H9 (cell line): ENCODE results near the gene POLD1. TPM values are rescaled to one million over a fixed set of nuclear protein-coding genes. Genes with fewer than 3 reads are reported as not detected.

Experiments used
- DNase-seq: peaks from one replicate; pipeline ENCODE4 v3.0.0-alpha.2; 2017
- H2AFZ ChIP-seq: one replicate; pipeline ENCODE4 v1.6.1; 2013; ENCODE audit warnings: mild to moderate bottlenecking, low read length, control low read depth, moderate library complexity
- H2AK5ac ChIP-seq: 2 replicates; pipeline ENCODE4 v1.6.1; 2013; ENCODE audit warnings: low read length, control low read depth, mixed read lengths; ENCODE audit not compliant: insufficient read length
- H2BK120ac ChIP-seq: one replicate; pipeline ENCODE4 v1.6.1; 2013; ENCODE audit warnings: low read depth, mild to moderate bottlenecking, low read length, control low read depth, inconsistent platforms; ENCODE audit not compliant: poor library complexity, severe bottlenecking
- H2BK12ac ChIP-seq: 2 replicates; pipeline ENCODE4 v1.6.1; 2013; ENCODE audit warnings: low read length, control low read depth, mixed read lengths, low read depth; ENCODE audit not compliant: insufficient read length
- H2BK15ac ChIP-seq: 2 replicates; pipeline ENCODE4 v1.6.1; 2013; ENCODE audit warnings: low read depth, low read length, control low read depth
- H2BK20ac ChIP-seq: one replicate; pipeline ENCODE4 v1.6.1; 2013; ENCODE audit warnings: low read depth, mild to moderate bottlenecking, low read length, control low read depth, inconsistent platforms; ENCODE audit not compliant: poor library complexity, severe bottlenecking
- H2BK5ac ChIP-seq: 2 replicates; pipeline ENCODE4 v1.6.1; 2013; ENCODE audit warnings: low read length, control low read depth, mixed read lengths; ENCODE audit not compliant: insufficient read length
- H3K14ac ChIP-seq: 2 replicates; pipeline ENCODE4 v1.6.1; 2013; ENCODE audit warnings: low read length, control low read depth; ENCODE audit not compliant: insufficient read depth
- H3K18ac ChIP-seq: 2 replicates; pipeline ENCODE4 v1.6.1; 2013; ENCODE audit warnings: low read depth, mild to moderate bottlenecking, mixed read lengths, low read length, control low read depth; ENCODE audit not compliant: insufficient read length
- H3K23ac ChIP-seq: 2 replicates; pipeline ENCODE4 v1.6.1; 2013; ENCODE audit warnings: low read length, control low read depth, mixed read lengths, low read depth; ENCODE audit not compliant: insufficient read length
- H3K23me2 ChIP-seq: 2 replicates; pipeline ENCODE4 v1.6.1; 2013; ENCODE audit warnings: low read depth, mild to moderate bottlenecking, mixed read lengths, low read length, control low read depth; ENCODE audit not compliant: insufficient read length, poor library complexity, severe bottlenecking
- H3K27ac ChIP-seq: 2 replicates; pipeline ENCODE4 v1.5.1; 2013; ENCODE audit warnings: low read length, control low read depth, mixed read lengths, low read depth; ENCODE audit not compliant: insufficient read length
- H3K27me3 ChIP-seq: 2 replicates; pipeline ENCODE4 v1.6.1; 2013; ENCODE audit warnings: low read length, control low read depth, inconsistent platforms; ENCODE audit not compliant: insufficient read depth
- H3K4ac ChIP-seq: 2 replicates; pipeline ENCODE4 v1.6.1; 2013; ENCODE audit warnings: low read depth, mild to moderate bottlenecking, control low read depth, inconsistent platforms, low read length, moderate library complexity
- H3K4me1 ChIP-seq: 2 replicates; pipeline ENCODE4 v1.6.1; 2013; ENCODE audit warnings: low read length, control low read depth, inconsistent platforms; ENCODE audit not compliant: insufficient read depth
- H3K4me2 ChIP-seq: 2 replicates; pipeline ENCODE4 v1.6.1; 2013; ENCODE audit warnings: low read length, control low read depth, mixed read lengths; ENCODE audit not compliant: insufficient read length, insufficient read depth
- H3K56ac ChIP-seq: 2 replicates; pipeline ENCODE4 v1.6.1; 2013; ENCODE audit warnings: low read depth, mild to moderate bottlenecking, mixed read lengths, low read length, control low read depth; ENCODE audit not compliant: insufficient read length
- H3K79me1 ChIP-seq: 2 replicates; pipeline ENCODE4 v1.6.1; 2013; ENCODE audit warnings: low read depth, mild to moderate bottlenecking, moderate library complexity, low read length, control low read depth, inconsistent platforms; ENCODE audit not compliant: insufficient read depth, poor library complexity, severe bottlenecking
- H3K79me2 ChIP-seq: 2 replicates; pipeline ENCODE4 v1.6.1; 2013; ENCODE audit warnings: low read length, control low read depth, inconsistent platforms; ENCODE audit not compliant: insufficient read depth
- H3K9ac ChIP-seq: 2 replicates; pipeline ENCODE4 v1.6.1; 2013; ENCODE audit warnings: low read length, control low read depth, mixed read lengths; ENCODE audit not compliant: insufficient read length; ENCODE audit errors: extremely low read depth
- H3K9me3 ChIP-seq: one replicate; pipeline ENCODE4 v1.6.1; 2013; ENCODE audit warnings: low read depth, low read length, inconsistent platforms; ENCODE audit not compliant: control insufficient read depth
- H3T11ph ChIP-seq: one replicate; pipeline ENCODE4 v1.6.1; 2013; ENCODE audit warnings: mild to moderate bottlenecking, low read length, control low read depth, inconsistent platforms
- H4K20me1 ChIP-seq: one replicate; pipeline ENCODE4 v1.6.1; 2013; ENCODE audit not compliant: control insufficient read depth, insufficient read length, insufficient read depth
- H4K5ac ChIP-seq: 2 replicates; pipeline ENCODE4 v1.6.1; 2013; ENCODE audit warnings: low read depth, mild to moderate bottlenecking, mixed read lengths, low read length, control low read depth; ENCODE audit not compliant: insufficient read length
- H4K8ac ChIP-seq: replicated peaks from 2 replicates; pipeline ENCODE4 v1.6.1; 2013; ENCODE audit warnings: low read length, control low read depth, mixed read lengths, low read depth; ENCODE audit not compliant: insufficient read length
- H4K91ac ChIP-seq: 2 replicates; pipeline ENCODE4 v1.6.1; 2013; ENCODE audit warnings: low read depth, mild to moderate bottlenecking, moderate library complexity, mixed read lengths, low read length, control low read depth; ENCODE audit not compliant: insufficient read length
- H3K27ac Mint-ChIP-seq, 3 experiments: 2 replicates in 2 of 3; 3 replicates in 1 of 3; pipeline ENCODE4 v1.8.0; 2020 to 2021; ENCODE audit warnings: mixed read lengths in 3 of 3, mild to moderate bottlenecking in 1 of 3, moderate library complexity in 1 of 3
- H3K27me3 Mint-ChIP-seq: 2 replicates; pipeline ENCODE4 v1.8.0; 2021; ENCODE audit warnings: low read depth, mild to moderate bottlenecking, moderate library complexity, mixed read lengths
- H3K36me3 Mint-ChIP-seq, 3 experiments: 2 replicates in 2 of 3; 3 replicates in 1 of 3; pipeline ENCODE4 v1.8.0; 2020 to 2021; ENCODE audit warnings: low read depth in 3 of 3, mixed read lengths in 3 of 3; ENCODE audit not compliant: insufficient read depth in 1 of 3
- H3K4me1 Mint-ChIP-seq, 2 experiments: 2 replicates each; pipeline ENCODE4 v1.8.0; 2020; ENCODE audit warnings: mixed read lengths in 2 of 2
- H3K4me3 Mint-ChIP-seq, 2 experiments: 2 replicates in 1 of 2; 3 replicates in 1 of 2; pipeline ENCODE4 v1.8.0; 2020 to 2021; ENCODE audit warnings: mild to moderate bottlenecking in 2 of 2, mixed read lengths in 2 of 2, moderate library complexity in 1 of 2
- H3K9me3 Mint-ChIP-seq, 2 experiments: 2 replicates in 1 of 2; 3 replicates in 1 of 2; pipeline ENCODE4 v1.8.0; 2020; ENCODE audit warnings: mild to moderate bottlenecking in 2 of 2, mixed read lengths in 2 of 2, moderate library complexity in 1 of 2
- whole genome bisulfite sequencing: extraction: QIAGEN DNeasy Blood & Tissue Kit; methylation state at CpG from one replicate; pipeline ENCODE4 v1.1.7; 2013; ENCODE audit warnings: missing lambda C conversion rate, low lambda C conversion rate, mixed read lengths; ENCODE audit not compliant: insufficient read length; ENCODE audit errors: extremely low coverage; 5-methylcytosine and 5-hydroxymethylcytosine counted together
- total RNA-seq: library from RNA; stranded (reverse); gene quantifications from 2 replicates; pipeline ENCODE4 v1.2.1, GENCODE V29; 2021
- TF ChIP-seq, protein P1 (sequence below): fragments of 200-600 bp; sonication (generic); conservative IDR thresholded peaks from 3 replicates; pipeline ENCODE4 v1.8.0; 2021; ENCODE audit warnings: antibody characterized with exemption, mild to moderate bottlenecking

POLD1 gene
- total RNA-seq, 1 experiment from 2014 or later = 165 TPM

DNA sequence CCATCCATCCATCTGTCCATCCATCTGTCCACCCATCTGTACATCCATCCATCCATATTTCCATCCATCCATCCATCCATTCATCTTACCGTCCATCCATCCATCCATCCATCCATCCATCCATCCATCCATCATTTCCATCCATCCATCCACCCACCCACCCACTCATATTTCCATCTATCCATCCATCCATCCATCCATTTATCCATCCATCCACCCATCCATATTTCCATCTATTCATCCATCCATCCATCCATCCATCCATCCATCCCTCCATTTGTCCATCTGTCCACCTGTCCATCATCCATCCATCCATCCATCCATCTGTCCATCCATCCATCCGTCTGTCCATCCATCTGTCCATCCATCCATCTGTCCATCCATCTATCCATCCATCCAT lies 71.8 kb downstream of the POLD1 start:
- no peak overlapping the region for H4K91ac ChIP-seq
- no peaks in the 10 kb centered on the region for H3K9me3 ChIP-seq
- no peak overlapping the region for H2AK5ac ChIP-seq
- no peak overlapping the region for H3K4ac ChIP-seq
- H3K56ac ChIP-seq = no peak overlapping the region
- no peak overlapping the region for H2BK5ac ChIP-seq
- H2BK12ac ChIP-seq = no peak overlapping the region
- no peak overlapping the region; a peak in 1 of 5 replicates for H3K4me3 Mint-ChIP-seq
- H3K18ac ChIP-seq = no peak overlapping the region
- H3T11ph ChIP-seq = no peak overlapping the region
- H4K5ac ChIP-seq = no peak overlapping the region
- no peak overlapping the region for H3K4me2 ChIP-seq
- no peak overlapping the region for H4K8ac ChIP-seq
- H3K23ac ChIP-seq = no peak overlapping the region
- H3K9me3 Mint-ChIP-seq = no peaks in the 10 kb centered on the region
- no peak overlapping the region for H2BK120ac ChIP-seq
- no peak overlapping the region for H3K9ac ChIP-seq
- H3K4me1 Mint-ChIP-seq = peaks cover 0 to 4% of the 10 kb centered on the region in 2 experiments; a peak in 2 of 4 replicates
- no peaks in the 10 kb centered on the region for H3K4me1 ChIP-seq
- no peak for DNase-seq
- no peaks in the 10 kb centered on the region for H3K79me2 ChIP-seq
- H2BK15ac ChIP-seq = no peak overlapping the region
- peaks cover 13% of the 10 kb centered on the region for H3K27me3 Mint-ChIP-seq
- H3K79me1 ChIP-seq = no peaks in the 10 kb centered on the region
- TF ChIP-seq, protein P1, sequence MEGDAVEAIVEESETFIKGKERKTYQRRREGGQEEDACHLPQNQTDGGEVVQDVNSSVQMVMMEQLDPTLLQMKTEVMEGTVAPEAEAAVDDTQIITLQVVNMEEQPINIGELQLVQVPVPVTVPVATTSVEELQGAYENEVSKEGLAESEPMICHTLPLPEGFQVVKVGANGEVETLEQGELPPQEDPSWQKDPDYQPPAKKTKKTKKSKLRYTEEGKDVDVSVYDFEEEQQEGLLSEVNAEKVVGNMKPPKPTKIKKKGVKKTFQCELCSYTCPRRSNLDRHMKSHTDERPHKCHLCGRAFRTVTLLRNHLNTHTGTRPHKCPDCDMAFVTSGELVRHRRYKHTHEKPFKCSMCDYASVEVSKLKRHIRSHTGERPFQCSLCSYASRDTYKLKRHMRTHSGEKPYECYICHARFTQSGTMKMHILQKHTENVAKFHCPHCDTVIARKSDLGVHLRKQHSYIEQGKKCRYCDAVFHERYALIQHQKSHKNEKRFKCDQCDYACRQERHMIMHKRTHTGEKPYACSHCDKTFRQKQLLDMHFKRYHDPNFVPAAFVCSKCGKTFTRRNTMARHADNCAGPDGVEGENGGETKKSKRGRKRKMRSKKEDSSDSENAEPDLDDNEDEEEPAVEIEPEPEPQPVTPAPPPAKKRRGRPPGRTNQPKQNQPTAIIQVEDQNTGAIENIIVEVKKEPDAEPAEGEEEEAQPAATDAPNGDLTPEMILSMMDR = no peak
- H2AFZ ChIP-seq = no peak overlapping the region
- 100% methylated on average over 1 of the region's 2 CpGs for WGBS
- no peak overlapping the region for H2BK20ac ChIP-seq
- no peaks in the 10 kb centered on the region for H3K23me2 ChIP-seq
- H3K27ac ChIP-seq = no peak overlapping the region
- no peaks in the 10 kb centered on the region for H3K27me3 ChIP-seq
- no peak overlapping the region; a peak in 1 of 7 replicates for H3K27ac Mint-ChIP-seq
- no peak overlapping the region for H3K14ac ChIP-seq
- peaks cover 6% of the 10 kb centered on the region for H4K20me1 ChIP-seq
- H3K36me3 Mint-ChIP-seq = peaks cover 0 to 3% (median 2%) of the 10 kb centered on the region in 3 experiments; a peak in 2 of 7 replicates
